HCT116 (cell line): Measurements from ENCODE around the gene SLA2. TPM values are rescaled to one million over a fixed set of nuclear protein-coding genes. Genes with fewer than 3 reads are reported as not detected.

ENCODE experiments used
- ATAC-seq: fragments of 200-7000 bp; cut with Tn5 transposase; 2 replicates; pipeline ENCODE4 v1.9.1; 2020; ENCODE audit warnings: mild to moderate bottlenecking, moderate library complexity
- BruUV-seq: library from RNA; stranded (reverse); fragments of 400-500 nt; replicated peaks from 2 replicates; lab custom pipeline; 2021; lab: Mats Ljungman, UMichigan
- CTCF ChIA-PET: fragments of 300-600 bp; sonication (Branson Sonifier 250); formaldehyde crosslinking; loops from one replicate; lab custom pipeline; 2021; ENCODE audit warnings: antibody characterized with exemption; lab: Charles Lee
- POLR2A ChIA-PET: fragments of 300-600, 350-600 bp; sonication (Branson Sonifier 250); formaldehyde crosslinking; loops from one replicate; lab custom pipeline; 2021; ENCODE audit warnings: antibody characterized with exemption; lab: Charles Lee
- RAD21 ChIA-PET, 2 experiments: fragments of 300-600 bp; sonication (Branson Sonifier 250); formaldehyde crosslinking; loops; one replicate each; lab custom pipeline; 2023; ENCODE audit warnings: low total read pairs in 2 of 2; ENCODE audit not compliant: uncharacterized antibody in 2 of 2, unreplicated experiment in 2 of 2, low non-redundant PET in 1 of 2; lab: Charles Lee
- DNase-seq: peaks from one replicate; pipeline ENCODE4 v3.0.0-alpha.2; 2010; ENCODE audit warnings: low read depth, low spot score
- H2AFZ ChIP-seq: fragments of 200-600 bp; shearing (Covaris generic), sonication (generic); 2 replicates; pipeline ENCODE4 v1.6.1; 2017; ENCODE audit warnings: low read depth, mixed run types, mixed read lengths, antibody characterized with exemption, low read length; ENCODE audit not compliant: poor library complexity, severe bottlenecking
- H3K27ac ChIP-seq: 2 replicates; pipeline ENCODE4 v1.5.1; 2012; ENCODE audit warnings: low read depth, low read length
- H3K27me3 ChIP-seq: fragments of 200-600 bp; sonication (generic); 2 replicates; pipeline ENCODE4 v1.6.1; 2016; ENCODE audit warnings: mixed run types, low read length, mixed read lengths; ENCODE audit not compliant: insufficient read depth
- H3K36me3 ChIP-seq, 2 experiments: fragments of 200-500 bp in 1 of 2; fragments of 200-600 bp in 1 of 2; sonication (Bioruptor generic) in 1 of 2; sonication (generic) in 1 of 2; 2 replicates each; pipeline versions ENCODE4 v1.5.1 to v1.6.1; 2014 to 2016; ENCODE audit warnings: low read length in 2 of 2, inconsistent platforms in 1 of 2, mixed read lengths in 1 of 2, mixed run types in 1 of 2; ENCODE audit not compliant: insufficient read depth in 2 of 2, control insufficient read depth in 1 of 2
- H3K4me1 ChIP-seq, 2 experiments: fragments of 200-600 bp in 1 of 2; sonication (generic) in 1 of 2; 2 replicates each; pipeline versions ENCODE4 v1.5.1 to v1.6.1; 2012 to 2017; ENCODE audit warnings: low read length in 2 of 2, inconsistent platforms in 1 of 2, mild to moderate bottlenecking in 1 of 2, mixed read lengths in 1 of 2, mixed run types in 1 of 2, moderate library complexity in 1 of 2; ENCODE audit not compliant: insufficient read depth in 2 of 2, control insufficient read depth in 1 of 2
- H3K4me2 ChIP-seq: fragments of 200-600 bp; sonication (generic); 2 replicates; pipeline ENCODE4 v1.6.1; 2017; ENCODE audit warnings: mixed run types, low read length, mixed read lengths
- H3K4me3 ChIP-seq, 2 experiments: fragments of 200-600 bp in 1 of 2; sonication (generic) in 1 of 2; replicated peaks in 1 of 2; 2 replicates each; pipeline ENCODE4 v1.5.1; 2011 to 2016; ENCODE audit warnings: low read length in 2 of 2, control low read depth in 1 of 2, low read depth in 1 of 2, mild to moderate bottlenecking in 1 of 2, mixed read lengths in 1 of 2, mixed run types in 1 of 2
- H3K79me2 ChIP-seq: fragments of 200-600 bp; sonication (generic); 2 replicates; pipeline ENCODE4 v1.6.1; 2017; ENCODE audit warnings: mild to moderate bottlenecking, mixed run types, low read length, moderate library complexity, mixed read lengths; ENCODE audit not compliant: insufficient read depth
- H3K9ac ChIP-seq: fragments of 200-600 bp; sonication (generic); 2 replicates; pipeline ENCODE4 v1.6.1; 2016; ENCODE audit warnings: low read length, mixed read lengths
- H3K9me2 ChIP-seq: fragments of 200-600 bp; sonication (generic), shearing (Covaris generic); 2 replicates; pipeline ENCODE4 v1.6.1; 2017; ENCODE audit warnings: mixed run types, mild to moderate bottlenecking, moderate library complexity; ENCODE audit not compliant: insufficient read depth
- H3K9me3 ChIP-seq, 2 experiments: fragments of 200-500 bp in 1 of 2; fragments of 200-600 bp in 1 of 2; sonication (Bioruptor generic) in 1 of 2; sonication (generic) in 1 of 2; 2 replicates each; pipeline ENCODE4 v1.6.1; 2014 to 2017; ENCODE audit warnings: low read length in 2 of 2, mixed read lengths in 2 of 2, inconsistent platforms in 1 of 2, low read depth in 1 of 2, mild to moderate bottlenecking in 1 of 2, mixed run types in 1 of 2, moderate library complexity in 1 of 2; ENCODE audit not compliant: control insufficient read depth in 1 of 2, insufficient read depth in 1 of 2
- H4K20me1 ChIP-seq: fragments of 200-600 bp; sonication (generic), shearing (Covaris generic); 2 replicates; pipeline ENCODE4 v1.6.1; 2017; ENCODE audit warnings: mixed run types, mild to moderate bottlenecking, moderate library complexity; ENCODE audit not compliant: insufficient read depth
- CEBPB ChIP-seq: IDR thresholded peaks from 2 replicates; pipeline ENCODE4 v1.6.1; 2012; ENCODE audit warnings: low read depth
- EGR1 ChIP-seq: IDR thresholded peaks from 2 replicates; pipeline ENCODE4 v1.6.1; 2012; ENCODE audit warnings: low read depth
- ELF1 ChIP-seq: IDR thresholded peaks from 2 replicates; pipeline ENCODE4 v1.6.1; 2012; ENCODE audit warnings: low read depth, borderline replicate concordance
- EZH2 ChIP-seq: fragments of 200-600 bp; sonication (generic); IDR thresholded peaks from 2 replicates; pipeline ENCODE4 v1.6.1; 2017; ENCODE audit warnings: antibody characterized with exemption, mixed run types
- EZH2phosphoT487 ChIP-seq: fragments of 200-600 bp; IDR thresholded peaks from 2 replicates; pipeline ENCODE4 v1.6.1; 2018; ENCODE audit warnings: antibody characterized with exemption, borderline replicate concordance
- FOSL1 ChIP-seq: IDR thresholded peaks from 2 replicates; pipeline ENCODE4 v1.6.1; 2012; ENCODE audit warnings: low read depth
- JUND ChIP-seq: IDR thresholded peaks from 2 replicates; pipeline ENCODE4 v1.6.1; 2012
- POLR2A ChIP-seq: IDR thresholded peaks from 2 replicates; pipeline ENCODE4 v1.7.0; 2011; ENCODE audit warnings: borderline replicate concordance; ENCODE audit not compliant: insufficient read depth, insufficient read length; ENCODE audit errors: extremely low read depth
- SIN3A ChIP-seq: IDR thresholded peaks from 2 replicates; pipeline ENCODE4 v1.6.1; 2012; ENCODE audit warnings: low read depth
- SRF ChIP-seq: IDR thresholded peaks from 2 replicates; pipeline ENCODE4 v1.6.1; 2012; ENCODE audit warnings: low read depth
- TCF7L2 ChIP-seq: IDR thresholded peaks from 2 replicates; pipeline ENCODE4 v1.7.0; 2011; ENCODE audit warnings: borderline replicate concordance, inconsistent platforms; ENCODE audit not compliant: insufficient read depth, insufficient read length; ENCODE audit errors: extremely low read depth
- YY1 ChIP-seq: IDR thresholded peaks from 2 replicates; pipeline ENCODE4 v1.6.1; 2011; ENCODE audit warnings: low read length, low read depth, moderate library complexity, mild to moderate bottlenecking; ENCODE audit not compliant: insufficient replicate concordance; ENCODE audit errors: extremely low read depth
- ZNF274 ChIP-seq: fragments of 200-500 bp; sonication (Bioruptor generic); IDR thresholded peaks from 2 replicates; pipeline ENCODE4 v1.6.1; 2014; ENCODE audit warnings: mild to moderate bottlenecking, low read depth, low read length, inconsistent platforms
- intact Hi-C: fragments of 100-400 bp; cut with micrococcal nuclease; formaldehyde crosslinking; loops from 2 replicates; pipeline ENCODE4 v1.10.0; 2022
- total RNA-seq: library from RNA; stranded (reverse); gene quantifications from one replicate; pipeline ENCODE4 v1.2.1, GENCODE V29; 2021; ENCODE audit not compliant: unreplicated experiment
- TF ChIP-seq, protein P1 (sequence below): IDR thresholded peaks from 2 replicates; pipeline ENCODE4 v1.6.1; 2012
- TF ChIP-seq, protein P2 (sequence below): IDR thresholded peaks from 2 replicates; pipeline ENCODE4 v1.6.1; 2012; ENCODE audit warnings: low read depth
- TF ChIP-seq, protein P3 (sequence below), 3 experiments: fragments of 200-600 bp in 1 of 3; sonication (generic) in 1 of 3; IDR thresholded peaks in 2 of 3; conservative IDR thresholded peaks in 1 of 3; 2 replicates each; pipeline ENCODE4 v1.5.1; 2012 to 2017; ENCODE audit warnings: low read depth in 2 of 3, low read length in 2 of 3, antibody characterized with exemption in 1 of 3, borderline replicate concordance in 1 of 3, control low read depth in 1 of 3, mild to moderate bottlenecking in 1 of 3, mixed read lengths in 1 of 3, mixed run types in 1 of 3, moderate library complexity in 1 of 3; ENCODE audit not compliant: insufficient read depth in 1 of 3

SLA2 gene
- total RNA-seq, 1 experiment from 2014 or later, result 0.12 TPM

DNA sequence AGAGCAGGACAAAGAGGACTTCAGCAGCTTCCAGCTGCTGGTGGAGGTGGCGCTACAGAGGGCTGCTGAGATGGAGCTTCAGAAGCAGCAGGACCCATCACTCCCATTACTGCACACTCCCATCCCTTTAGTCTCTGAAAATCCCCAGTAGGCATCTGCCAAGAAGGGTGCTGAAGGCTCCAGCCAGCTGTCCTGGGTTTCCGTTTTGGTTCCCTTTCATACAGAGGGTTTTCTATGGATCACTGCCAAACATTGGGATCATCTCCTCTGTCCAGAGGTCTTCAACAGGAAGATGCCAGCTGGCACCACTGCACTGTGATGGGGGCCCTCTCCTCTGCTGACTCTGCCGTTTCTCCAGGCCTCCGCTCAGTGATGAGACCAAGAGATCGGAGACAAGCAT, 54.7 kb downstream of the SLA2 start:
- ChIA-PET CTCF (interaction anchor here (1.9 kb wide), 1 partner anchor 14 kb away, joined by 12 read pairs; the partner anchor contains the start of gene RAB5IF), RAD21 (no interaction called here), POLR2A (no interaction called here)
- Histone ChIP-seq H3K27me3 (no peaks in the 10 kb centered on the region), H3K4me1 (peaks cover 5 to 9% of the 10 kb centered on the region in 2 experiments; a peak in 3 of 4 replicates), H3K79me2 (no peaks in the 10 kb centered on the region), H3K4me3 (no peak overlapping the region), H3K27ac (no peak overlapping the region), H2AFZ (no peak overlapping the region), H3K9me3 (no peaks in the 10 kb centered on the region), H3K9me2 (no peaks in the 10 kb centered on the region), H3K36me3 (no peaks in the 10 kb centered on the region), H3K4me2 (no peak overlapping the region), H4K20me1 (no peaks in the 10 kb centered on the region), H3K9ac (no peak overlapping the region)
- TF ChIP-seq SIN3A, result no peak
- TF ChIP-seq CEBPB, result no peak
- TF ChIP-seq ZNF274, result no peak
- no peak for TF ChIP-seq EZH2
- no peak for TF ChIP-seq TCF7L2
- TF ChIP-seq, protein P1, sequence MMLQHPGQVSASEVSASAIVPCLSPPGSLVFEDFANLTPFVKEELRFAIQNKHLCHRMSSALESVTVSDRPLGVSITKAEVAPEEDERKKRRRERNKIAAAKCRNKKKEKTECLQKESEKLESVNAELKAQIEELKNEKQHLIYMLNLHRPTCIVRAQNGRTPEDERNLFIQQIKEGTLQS, result no peak
- TF ChIP-seq FOSL1, result no peak
- TF ChIP-seq, protein P2, sequence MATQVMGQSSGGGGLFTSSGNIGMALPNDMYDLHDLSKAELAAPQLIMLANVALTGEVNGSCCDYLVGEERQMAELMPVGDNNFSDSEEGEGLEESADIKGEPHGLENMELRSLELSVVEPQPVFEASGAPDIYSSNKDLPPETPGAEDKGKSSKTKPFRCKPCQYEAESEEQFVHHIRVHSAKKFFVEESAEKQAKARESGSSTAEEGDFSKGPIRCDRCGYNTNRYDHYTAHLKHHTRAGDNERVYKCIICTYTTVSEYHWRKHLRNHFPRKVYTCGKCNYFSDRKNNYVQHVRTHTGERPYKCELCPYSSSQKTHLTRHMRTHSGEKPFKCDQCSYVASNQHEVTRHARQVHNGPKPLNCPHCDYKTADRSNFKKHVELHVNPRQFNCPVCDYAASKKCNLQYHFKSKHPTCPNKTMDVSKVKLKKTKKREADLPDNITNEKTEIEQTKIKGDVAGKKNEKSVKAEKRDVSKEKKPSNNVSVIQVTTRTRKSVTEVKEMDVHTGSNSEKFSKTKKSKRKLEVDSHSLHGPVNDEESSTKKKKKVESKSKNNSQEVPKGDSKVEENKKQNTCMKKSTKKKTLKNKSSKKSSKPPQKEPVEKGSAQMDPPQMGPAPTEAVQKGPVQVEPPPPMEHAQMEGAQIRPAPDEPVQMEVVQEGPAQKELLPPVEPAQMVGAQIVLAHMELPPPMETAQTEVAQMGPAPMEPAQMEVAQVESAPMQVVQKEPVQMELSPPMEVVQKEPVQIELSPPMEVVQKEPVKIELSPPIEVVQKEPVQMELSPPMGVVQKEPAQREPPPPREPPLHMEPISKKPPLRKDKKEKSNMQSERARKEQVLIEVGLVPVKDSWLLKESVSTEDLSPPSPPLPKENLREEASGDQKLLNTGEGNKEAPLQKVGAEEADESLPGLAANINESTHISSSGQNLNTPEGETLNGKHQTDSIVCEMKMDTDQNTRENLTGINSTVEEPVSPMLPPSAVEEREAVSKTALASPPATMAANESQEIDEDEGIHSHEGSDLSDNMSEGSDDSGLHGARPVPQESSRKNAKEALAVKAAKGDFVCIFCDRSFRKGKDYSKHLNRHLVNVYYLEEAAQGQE, result no peak
- TF ChIP-seq, protein P3, sequence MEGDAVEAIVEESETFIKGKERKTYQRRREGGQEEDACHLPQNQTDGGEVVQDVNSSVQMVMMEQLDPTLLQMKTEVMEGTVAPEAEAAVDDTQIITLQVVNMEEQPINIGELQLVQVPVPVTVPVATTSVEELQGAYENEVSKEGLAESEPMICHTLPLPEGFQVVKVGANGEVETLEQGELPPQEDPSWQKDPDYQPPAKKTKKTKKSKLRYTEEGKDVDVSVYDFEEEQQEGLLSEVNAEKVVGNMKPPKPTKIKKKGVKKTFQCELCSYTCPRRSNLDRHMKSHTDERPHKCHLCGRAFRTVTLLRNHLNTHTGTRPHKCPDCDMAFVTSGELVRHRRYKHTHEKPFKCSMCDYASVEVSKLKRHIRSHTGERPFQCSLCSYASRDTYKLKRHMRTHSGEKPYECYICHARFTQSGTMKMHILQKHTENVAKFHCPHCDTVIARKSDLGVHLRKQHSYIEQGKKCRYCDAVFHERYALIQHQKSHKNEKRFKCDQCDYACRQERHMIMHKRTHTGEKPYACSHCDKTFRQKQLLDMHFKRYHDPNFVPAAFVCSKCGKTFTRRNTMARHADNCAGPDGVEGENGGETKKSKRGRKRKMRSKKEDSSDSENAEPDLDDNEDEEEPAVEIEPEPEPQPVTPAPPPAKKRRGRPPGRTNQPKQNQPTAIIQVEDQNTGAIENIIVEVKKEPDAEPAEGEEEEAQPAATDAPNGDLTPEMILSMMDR (IDR thresholded peaks at IDR 0.05 in 2 of 3, conservative IDR thresholded peaks at IDR 0.05 in 1 of 3; ENCODE audit: borderline replicate concordance in 1 of 3, insufficient read depth in 1 of 3, low read depth in 2 of 3, low read length in 2 of 3), result no peak
- TF ChIP-seq SRF, result no peak
- no peak for TF ChIP-seq YY1
- TF ChIP-seq EGR1, result no peak
- no peak for TF ChIP-seq EZH2phosphoT487
- no peak for TF ChIP-seq ELF1
- TF ChIP-seq POLR2A, result no peak
- no peak for TF ChIP-seq JUND
- DNase-seq (no peak), ATAC-seq (no peak)
- BruUV-seq, result no TSS peak
- intact Hi-C loops, result no loop called here
